CD4-positive, alpha-beta T cell treated with Interferon gamma for 1 hour (primary cell): ENCODE data around the gene PDX1.
"Not testable (repeated sequence)": the region's sequence is repeated elsewhere in the genome, so short reads cannot be mapped to it uniquely, and the experiment has no call there.

Source experiments
- DNase-seq: peaks from one replicate; pipeline ENCODE4 v3.0.0-alpha.2; 2020

PDX1 gene

DNA sequence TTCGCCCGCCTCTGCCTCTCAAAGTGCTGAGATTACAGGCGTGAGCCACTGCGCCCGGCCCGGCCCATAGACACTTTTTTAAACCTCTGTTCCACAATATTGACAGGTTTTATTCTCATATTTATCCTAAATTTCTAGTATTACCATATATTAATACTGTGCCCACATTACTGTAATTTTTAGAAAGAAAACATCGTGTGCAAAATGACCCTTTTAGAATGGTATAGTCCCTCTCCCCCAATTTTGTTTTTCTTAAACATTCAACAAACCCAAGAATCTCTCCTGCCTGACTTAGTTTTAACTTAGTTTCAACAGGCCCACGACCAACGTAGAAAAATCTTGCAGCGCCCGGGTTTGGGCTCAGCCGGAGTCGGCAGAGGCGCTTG is 40.2 kb downstream of the PDX1 start:
- DNase-seq = no peak

DNA sequence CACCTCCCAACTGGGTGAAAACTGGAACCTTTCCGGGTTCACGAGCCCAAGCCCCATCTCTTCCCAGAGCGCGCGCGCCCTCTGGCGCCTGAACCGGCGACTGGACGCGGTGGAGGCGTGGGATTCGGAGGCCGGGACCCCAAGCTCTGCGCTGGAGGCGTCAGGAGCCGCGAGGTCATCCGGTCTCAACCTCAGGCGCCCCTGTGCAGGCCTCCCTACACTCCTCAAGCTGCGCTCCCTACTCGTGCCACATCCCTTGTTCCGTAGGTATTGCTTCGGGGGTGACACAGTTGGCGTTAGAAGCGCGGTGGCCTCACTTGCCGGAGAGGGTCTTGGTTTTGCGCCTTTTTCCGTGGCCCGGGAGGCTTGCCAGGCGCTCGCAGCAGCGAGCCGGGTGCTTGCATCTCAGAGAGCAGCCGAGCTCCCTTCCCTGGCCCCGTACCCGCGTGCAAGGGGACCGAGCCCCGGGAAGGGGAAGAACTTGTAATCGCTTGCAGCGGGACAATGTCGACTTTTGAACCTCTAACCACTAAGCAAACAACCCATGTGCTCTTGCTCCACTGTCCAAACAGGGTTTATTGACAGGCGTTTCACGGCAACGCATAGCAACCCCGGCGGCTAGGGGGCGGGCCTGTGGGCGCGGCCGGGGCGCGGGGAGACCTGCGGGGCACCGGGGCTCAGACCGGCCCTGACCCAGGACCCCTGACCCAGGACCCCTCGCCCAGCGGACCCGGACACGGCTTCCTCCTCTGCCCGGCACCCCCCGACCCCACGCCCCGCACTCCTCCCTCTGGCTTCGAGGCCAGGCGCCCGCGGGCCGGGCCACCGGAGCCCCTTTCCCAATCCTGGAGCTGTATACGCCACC is 40.8 kb downstream of the PDX1 start:
- no peak for DNase-seq

GRCh38 chr13:27961227-27962085 is 41.7 kb downstream of the PDX1 start:
- DNase-seq = no peak

GRCh38 chr13:27962128-27962841 is 42.5 kb downstream of the PDX1 start:
- no peak for DNase-seq

- no peak for DNase-seq
Measured at GRCh38 chr13:27962982-27963381, 43.2 kb downstream of the PDX1 start.

GRCh38 chr13:27963491-27963890 is 43.7 kb downstream of the PDX1 start:
- no peak for DNase-seq

DNA sequence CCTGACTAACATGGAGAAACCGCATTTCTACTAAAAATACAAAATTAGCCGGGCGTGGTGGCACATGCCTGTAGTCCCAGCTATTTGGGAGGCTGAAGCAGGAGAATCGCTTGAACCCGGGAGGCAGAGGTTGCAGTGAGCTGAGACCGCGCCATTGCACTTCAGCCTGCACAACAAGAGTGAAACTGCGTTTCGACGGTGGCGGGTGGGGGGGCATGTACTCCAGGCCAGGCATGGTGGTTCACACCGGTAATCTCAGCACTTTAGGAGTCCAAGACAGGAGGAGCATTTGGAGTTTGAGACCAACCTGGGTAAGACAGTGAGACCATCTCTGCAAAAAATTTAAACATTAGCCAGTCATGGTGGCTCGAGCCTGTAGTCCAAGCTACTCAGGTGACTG is 44.4 kb downstream of the PDX1 start:
- DNase-seq = not testable (repeated sequence)

DNA sequence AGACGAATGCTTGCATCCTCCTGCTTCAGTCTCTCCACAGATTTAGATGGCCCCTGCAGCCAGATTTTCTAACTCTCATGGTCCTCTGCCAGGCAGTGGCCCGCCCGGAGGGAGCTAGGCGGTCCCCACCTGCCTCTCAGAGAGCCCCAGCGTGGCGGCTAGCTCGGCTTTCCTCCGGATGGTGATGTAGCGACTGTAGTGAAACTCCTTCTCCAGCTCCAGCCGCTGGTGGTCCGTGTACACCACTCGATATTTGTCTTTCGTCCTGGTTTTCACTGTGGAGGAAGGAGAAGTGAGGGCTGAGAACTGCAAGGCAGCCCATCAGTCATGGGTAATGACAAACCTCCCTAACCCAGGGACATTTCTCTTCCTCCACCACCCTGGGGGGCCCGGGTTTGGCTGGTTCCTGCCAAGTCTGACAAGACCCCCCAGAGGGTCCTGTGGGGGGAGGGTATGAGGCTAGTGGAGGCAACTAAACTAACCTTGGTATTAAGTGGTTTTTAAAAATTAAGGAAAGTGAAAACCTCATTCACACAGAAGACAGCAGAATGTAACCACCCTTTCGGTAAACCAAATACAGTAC is 45.0 kb downstream of the PDX1 start:
- no peak for DNase-seq

GRCh38 chr13:27965343-27965739 is 45.5 kb downstream of the PDX1 start:
- no peak for DNase-seq

GRCh38 chr13:27965740-27966640 is 46.2 kb downstream of the PDX1 start:
- DNase-seq = no peak

DNA sequence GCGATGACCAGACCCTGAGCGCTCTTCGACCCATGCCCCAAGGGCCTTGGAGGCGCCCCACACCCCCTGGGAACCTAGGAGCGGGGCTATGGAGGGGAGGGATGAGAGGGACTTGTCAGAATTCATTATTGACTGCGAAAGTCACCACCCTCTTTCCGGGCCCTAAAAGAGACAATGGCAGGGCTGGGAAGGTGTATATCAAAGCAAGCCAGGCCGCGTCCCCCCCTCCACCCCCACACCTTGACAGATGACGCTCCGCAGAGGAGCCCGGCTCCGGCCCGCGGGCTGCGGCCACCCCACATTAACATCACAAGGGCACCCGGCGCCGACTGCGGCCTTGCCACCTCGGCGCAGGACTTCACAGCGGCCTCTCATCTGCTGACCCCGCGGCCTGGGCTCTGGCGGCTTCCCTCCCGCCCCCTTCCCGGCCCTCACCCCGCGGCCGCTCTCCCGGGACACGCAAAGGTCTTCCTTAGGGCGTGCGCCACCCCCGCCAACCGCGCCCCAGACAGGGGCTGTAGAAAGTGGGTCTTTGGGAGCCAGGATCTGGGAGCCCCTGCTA is 46.9 kb downstream of the PDX1 start:
- DNase-seq = no peak

- DNase-seq = no peak
Measured at GRCh38 chr13:27967203-27967735, 47.5 kb downstream of the PDX1 start.

GRCh38 chr13:27967736-27968315 is 48.0 kb downstream of the PDX1 start:
- DNase-seq = no peak

DNA sequence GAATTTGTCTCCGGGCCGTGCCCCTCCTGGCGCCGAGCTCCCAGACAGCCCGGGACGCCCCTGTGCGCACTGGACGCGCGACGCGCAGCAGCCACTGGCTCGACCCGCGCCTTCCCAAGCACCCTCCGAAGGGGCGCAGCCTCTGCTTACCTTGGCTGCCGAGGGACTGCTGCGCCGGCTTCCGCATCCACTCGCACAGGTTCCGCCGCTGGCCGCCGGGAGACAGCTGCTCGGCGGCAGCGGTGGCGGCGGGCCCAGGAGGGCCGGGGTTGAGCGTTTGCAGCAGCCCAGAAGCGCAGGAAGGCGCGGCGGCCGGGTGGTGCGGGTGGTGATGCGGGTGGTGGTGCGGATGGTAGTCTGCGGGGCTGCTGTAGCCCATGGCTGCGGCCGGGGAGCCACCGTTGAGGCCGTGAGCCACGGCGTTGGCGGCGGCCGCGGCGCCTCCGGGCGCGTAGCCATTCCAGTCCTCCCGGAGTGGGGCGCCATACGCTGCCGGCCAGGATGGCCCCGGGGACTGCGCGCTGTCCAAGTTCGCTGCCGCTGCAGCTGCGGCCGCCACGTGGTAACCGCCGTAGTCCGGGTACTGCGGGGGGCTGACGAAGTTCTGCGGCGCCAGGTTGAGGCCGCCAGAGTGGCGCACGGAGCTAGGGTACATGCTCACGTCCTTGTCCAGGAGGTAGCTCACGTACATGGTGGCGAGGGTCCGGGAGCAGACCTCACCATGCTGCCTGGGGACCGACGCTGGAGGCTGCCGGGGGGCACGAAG is 48.7 kb downstream of the PDX1 start:
- DNase-seq = no peak

GRCh38 chr13:27969082-27969865 is 49.5 kb downstream of the PDX1 start, which contains the start of gene CDX2:
Gene CDX2, minus strand, starts transcription at chr13:27969315. Its CDS starts 309 bp downstream, at chr13:27969006.
- DNase-seq = no peak

DNA sequence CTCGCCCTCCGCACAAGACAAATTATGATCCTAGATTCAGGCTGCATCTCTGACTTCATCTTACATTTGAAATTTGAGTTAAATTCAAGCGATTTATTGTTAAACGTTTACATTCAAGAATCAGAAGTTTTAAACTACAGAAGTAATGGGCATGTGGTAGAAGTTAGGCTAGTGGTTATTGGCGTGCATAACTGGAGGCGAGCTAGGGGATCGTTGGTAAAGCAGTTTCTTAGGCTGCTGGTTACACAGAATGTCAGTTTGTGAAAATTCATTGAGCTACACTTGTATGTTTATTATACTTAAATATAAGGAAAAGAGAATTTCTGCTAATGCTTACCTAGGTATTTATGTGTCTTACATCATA is 50.0 kb downstream of the PDX1 start:
- no peak for DNase-seq

GRCh38 chr13:27970382-27971235 is 50.8 kb downstream of the PDX1 start:
- DNase-seq = no peak

DNA sequence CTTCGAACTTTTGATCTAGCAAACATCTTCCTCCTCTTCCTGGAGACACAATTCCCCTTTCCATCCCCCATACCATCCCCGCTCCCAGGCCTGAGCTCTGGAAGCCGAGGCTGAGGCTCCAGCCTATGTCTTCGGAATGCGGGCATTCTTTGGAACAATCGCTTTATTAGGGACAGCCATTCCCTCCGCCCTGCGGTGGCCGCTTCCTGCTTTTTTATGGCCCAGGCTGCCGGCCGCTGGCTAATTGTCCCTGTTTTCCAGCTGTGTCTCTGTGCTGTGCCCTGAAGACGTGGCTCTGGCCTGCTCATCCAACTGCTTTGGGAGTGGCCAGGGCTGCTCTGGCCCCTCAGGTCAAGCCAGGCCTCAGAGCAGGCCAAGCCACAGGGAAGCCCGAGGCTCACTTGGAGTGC is 51.4 kb downstream of the PDX1 start:
- no peak for DNase-seq
